Neutrophil (primary cell): ENCODE measurements around the gene TTLL9.

Source experiments
- H3K27ac ChIP-seq: fragments of 200-600 bp; sonication (generic); 2 replicates; pipeline ENCODE4 v1.5.1; 2016; ENCODE audit warnings: mild to moderate bottlenecking, moderate library complexity
- H3K27me3 ChIP-seq: fragments of 200-600 bp; sonication (generic); 2 replicates; pipeline ENCODE4 v1.6.0; 2016; ENCODE audit warnings: mild to moderate bottlenecking
- H3K36me3 ChIP-seq: fragments of 200-600 bp; sonication (generic); 2 replicates; pipeline ENCODE4 v1.5.1; 2017
- H3K4me1 ChIP-seq, 2 experiments: fragments of 200-600 bp in 1 of 2; sonication (generic) in 1 of 2; 1 replicate in 1 of 2; 2 replicates in 1 of 2; pipeline versions ENCODE4 v1.5.1 to v1.6.1; 2013 to 2016; ENCODE audit warnings: low read depth in 1 of 2, low read length in 1 of 2, mild to moderate bottlenecking in 1 of 2, moderate library complexity in 1 of 2; ENCODE audit not compliant: control insufficient read depth in 1 of 2, insufficient read depth in 1 of 2
- H3K4me3 ChIP-seq, 2 experiments: fragments of 200-600 bp in 1 of 2; sonication (generic) in 1 of 2; 1 replicate in 1 of 2; 2 replicates in 1 of 2; pipeline ENCODE4 v1.5.1; 2013 to 2016; ENCODE audit warnings: low read depth in 1 of 2, low read length in 1 of 2, mild to moderate bottlenecking in 1 of 2, moderate library complexity in 1 of 2
- H3K9me3 ChIP-seq: fragments of 200-600 bp; sonication (generic); 2 replicates; pipeline ENCODE4 v1.5.1; 2016
- TF ChIP-seq, protein P1 (sequence below): fragments of 200-600 bp; sonication (generic); IDR thresholded peaks from 2 replicates; pipeline ENCODE4 v1.5.1; 2016; ENCODE audit warnings: antibody characterized with exemption

TTLL9 gene

DNA sequence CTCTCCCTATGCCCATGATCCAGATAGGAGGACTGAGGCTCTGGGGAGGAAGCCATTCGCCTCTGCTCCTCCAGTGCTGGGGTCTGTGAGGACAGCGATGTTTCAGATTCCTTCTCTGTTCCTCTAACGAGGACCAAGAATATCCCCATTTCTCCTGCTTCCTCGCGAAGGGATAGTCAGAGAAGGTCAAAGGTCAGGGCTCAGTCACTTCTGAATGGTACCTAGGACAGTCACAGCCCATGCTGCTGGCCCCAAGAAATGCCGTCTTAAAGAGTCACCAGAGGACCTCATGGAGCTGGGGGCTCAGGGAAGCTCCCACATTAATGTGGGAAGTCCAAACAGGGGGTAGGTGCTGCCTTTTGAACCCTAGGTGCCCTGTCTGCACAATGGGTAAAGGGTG lies 27.1 kb upstream of the TTLL9 start:
- Histone ChIP-seq H3K9me3 (no peaks in the 10 kb centered on the region), H3K36me3 (no peaks in the 10 kb centered on the region), H3K27me3 (peaks cover 8% of the 10 kb centered on the region), H3K4me1 (peaks cover 9 to 12% of the 10 kb centered on the region in 2 experiments), H3K27ac (no peak overlapping the region), H3K4me3 (no peak overlapping the region)
- TF ChIP-seq, protein P1, sequence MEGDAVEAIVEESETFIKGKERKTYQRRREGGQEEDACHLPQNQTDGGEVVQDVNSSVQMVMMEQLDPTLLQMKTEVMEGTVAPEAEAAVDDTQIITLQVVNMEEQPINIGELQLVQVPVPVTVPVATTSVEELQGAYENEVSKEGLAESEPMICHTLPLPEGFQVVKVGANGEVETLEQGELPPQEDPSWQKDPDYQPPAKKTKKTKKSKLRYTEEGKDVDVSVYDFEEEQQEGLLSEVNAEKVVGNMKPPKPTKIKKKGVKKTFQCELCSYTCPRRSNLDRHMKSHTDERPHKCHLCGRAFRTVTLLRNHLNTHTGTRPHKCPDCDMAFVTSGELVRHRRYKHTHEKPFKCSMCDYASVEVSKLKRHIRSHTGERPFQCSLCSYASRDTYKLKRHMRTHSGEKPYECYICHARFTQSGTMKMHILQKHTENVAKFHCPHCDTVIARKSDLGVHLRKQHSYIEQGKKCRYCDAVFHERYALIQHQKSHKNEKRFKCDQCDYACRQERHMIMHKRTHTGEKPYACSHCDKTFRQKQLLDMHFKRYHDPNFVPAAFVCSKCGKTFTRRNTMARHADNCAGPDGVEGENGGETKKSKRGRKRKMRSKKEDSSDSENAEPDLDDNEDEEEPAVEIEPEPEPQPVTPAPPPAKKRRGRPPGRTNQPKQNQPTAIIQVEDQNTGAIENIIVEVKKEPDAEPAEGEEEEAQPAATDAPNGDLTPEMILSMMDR: no peak

DNA sequence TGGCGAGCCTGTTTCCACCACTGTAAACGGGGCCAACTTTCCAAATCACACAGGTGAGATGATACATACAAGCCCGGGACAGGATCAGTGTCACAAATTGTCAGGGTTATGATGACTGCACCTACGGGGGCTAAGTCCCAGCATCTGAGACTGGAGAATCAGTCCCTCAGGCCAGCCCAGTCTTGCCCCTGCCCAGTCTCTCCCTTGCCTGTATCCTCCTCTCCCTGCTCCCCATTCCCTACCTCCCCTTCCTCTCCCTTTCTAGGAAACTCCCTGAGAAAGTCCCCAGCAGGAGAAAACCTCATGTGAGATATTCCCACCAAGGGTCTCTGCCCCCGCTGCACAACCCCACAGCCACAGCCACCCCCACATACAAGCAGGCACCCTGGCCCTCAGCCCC lies 26.6 kb upstream of the TTLL9 start:
- Histone ChIP-seq H3K36me3 (no peaks in the 10 kb centered on the region), H3K27me3 (peaks cover 13% of the 10 kb centered on the region), H3K4me1 (peaks cover 3 to 6% of the 10 kb centered on the region in 2 experiments), H3K9me3 (no peaks in the 10 kb centered on the region), H3K4me3 (no peak overlapping the region), H3K27ac (no peak overlapping the region)
- TF ChIP-seq, protein P1: no peak

DNA sequence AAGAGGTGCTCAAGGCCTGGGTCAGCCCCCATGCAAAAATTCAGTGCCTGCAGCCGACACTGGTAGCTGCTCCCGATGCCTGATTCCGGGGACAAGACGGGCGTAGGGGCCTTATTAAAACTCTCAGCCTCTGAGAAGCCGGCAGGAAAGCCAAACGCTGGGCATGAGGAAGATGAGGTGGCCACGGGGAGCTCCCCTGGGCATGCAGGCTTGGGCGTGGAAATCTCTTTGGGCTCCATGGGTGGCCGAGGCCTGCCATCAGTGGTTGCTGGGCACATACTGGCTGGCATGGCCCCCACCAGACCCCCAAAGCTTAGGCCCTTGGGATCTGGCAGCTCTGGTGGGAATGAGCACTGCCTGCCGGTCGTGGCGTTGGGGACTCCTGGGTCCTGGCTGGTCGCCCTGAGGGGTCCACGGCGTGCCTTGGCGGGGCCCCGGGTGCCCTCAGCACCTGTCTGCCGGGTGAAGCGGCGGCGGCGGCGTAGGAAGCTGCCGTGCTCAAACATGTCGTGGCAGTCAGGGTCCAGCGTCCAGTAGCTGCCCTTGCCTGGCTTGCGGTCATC lies 25.6 kb upstream of the TTLL9 start:
- TF ChIP-seq, protein P1: no peak
- H3K27me3 ChIP-seq: peaks cover 23% of the 10 kb centered on the region
- no peaks in the 10 kb centered on the region for H3K36me3 ChIP-seq
- no peak overlapping the region for H3K27ac ChIP-seq
- no peaks in the 10 kb centered on the region for H3K9me3 ChIP-seq
- H3K4me1 ChIP-seq: no peaks in the 10 kb centered on the region
- no peak overlapping the region for H3K4me3 ChIP-seq

DNA sequence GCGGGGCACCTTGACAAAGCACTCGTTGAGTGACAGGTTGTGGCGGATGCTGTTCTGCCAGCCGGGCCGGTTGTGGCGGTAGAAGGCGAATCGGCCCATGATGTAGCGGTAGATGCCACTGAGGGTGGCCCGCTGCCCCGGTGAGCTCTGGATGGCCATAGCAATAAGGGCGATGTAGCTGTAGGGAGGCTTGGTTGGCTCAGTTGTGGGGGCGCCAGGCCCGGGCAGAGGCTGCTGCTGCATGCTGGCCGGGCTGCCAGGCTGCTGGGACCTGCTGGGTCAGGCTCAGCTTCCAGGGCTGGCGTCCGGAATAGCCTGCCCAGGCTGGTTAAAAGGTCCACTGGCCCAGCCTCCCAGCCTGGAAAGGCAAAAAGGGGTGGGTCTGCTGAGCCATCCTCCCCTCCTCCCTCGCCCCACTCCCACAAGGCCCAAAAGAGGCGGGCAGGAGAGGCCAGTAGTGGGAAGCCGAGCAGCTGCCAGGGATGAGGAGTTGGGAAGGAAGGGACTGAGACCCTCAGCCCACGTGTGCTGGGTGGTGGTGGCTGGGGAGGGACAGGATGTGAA lies 25.1 kb upstream of the TTLL9 start, which contains the start of gene FOXS1:
Gene FOXS1 (minus strand): TSS at position 305 of the 564 bp plus-strand sequence. CDS start 62 bp downstream, at position 243.
- no peaks in the 10 kb centered on the region for H3K36me3 ChIP-seq
- no peak within 1 kb of the TSS for H3K4me3 ChIP-seq
- H3K9me3 ChIP-seq: no peaks in the 10 kb centered on the region
- no peak within 1 kb of the TSS for H3K27ac ChIP-seq
- TF ChIP-seq, protein P1: no peak
- H3K27me3 ChIP-seq: peaks cover 28% of the 10 kb centered on the region
- H3K4me1 ChIP-seq: no peaks in the 10 kb centered on the region

DNA sequence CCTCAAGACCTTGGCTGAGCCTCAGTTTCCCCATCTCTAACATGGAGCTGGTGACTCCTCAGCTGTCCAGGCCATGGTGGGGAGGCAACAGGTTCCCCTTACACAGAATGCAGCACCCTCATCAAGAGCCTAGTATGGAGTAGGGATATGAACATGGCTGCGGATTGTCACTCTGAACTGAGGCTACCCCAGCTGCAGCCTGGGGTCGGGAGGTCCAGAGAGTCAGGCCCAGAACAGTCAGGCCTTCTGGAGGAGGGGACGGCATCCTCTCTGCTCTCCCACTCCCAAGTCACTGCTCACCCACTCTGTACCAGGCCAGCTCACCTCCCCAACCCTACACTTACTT lies 23.7 kb upstream of the TTLL9 start:
- H3K27me3 ChIP-seq: peaks cover 42% of the 10 kb centered on the region
- no peaks in the 10 kb centered on the region for H3K4me1 ChIP-seq
- TF ChIP-seq, protein P1: peak; percentile 49
- H3K36me3 ChIP-seq: no peaks in the 10 kb centered on the region
- H3K4me3 ChIP-seq: no peak overlapping the region
- no peaks in the 10 kb centered on the region for H3K9me3 ChIP-seq
- H3K27ac ChIP-seq: no peak overlapping the region
